Fibroblast of skin of back (primary cell): Measurements from ENCODE around the gene PTPRS.

Experiments used
- DNase-seq: peaks from one replicate; pipeline ENCODE4 v3.0.0-alpha.2; 2013

The PTPRS gene

GRCh38 chr19:5354403-5354802, 13.8 kb upstream of the PTPRS start:
- DNase-seq = no peak

GRCh38 chr19:5352229-5352763, 11.7 kb upstream of the PTPRS start:
- no peak for DNase-seq

- no peak for DNase-seq
These were observed 11.2 kb upstream of the PTPRS start for GRCh38 chr19:5351731-5352228.

GRCh38 chr19:5349041-5349440, 8.4 kb upstream of the PTPRS start:
- DNase-seq = no peak

- peak; percentile 86 for DNase-seq
These were observed 5.3 kb upstream of the PTPRS start for GRCh38 chr19:5345895-5346386.

GRCh38 chr19:5343848-5344247, 3.2 kb upstream of the PTPRS start:
- DNase-seq = peak; percentile 49

GRCh38 chr19:5342573-5343201, 2.1 kb upstream of the PTPRS start:
- no peak for DNase-seq

- DNase-seq = no peak
These were observed 1.4 kb upstream of the PTPRS start for GRCh38 chr19:5341981-5342380.

- no peak for DNase-seq
These were observed 822 bp upstream of the PTPRS start for GRCh38 chr19:5341448-5341820.

- DNase-seq = peak; percentile 27
These were observed 519 bp downstream of the PTPRS start for GRCh38 chr19:5339950-5340636.

- no peak for DNase-seq
These were observed 1.2 kb downstream of the PTPRS start for GRCh38 chr19:5339198-5339949.

- no peak for DNase-seq
These were observed 1.9 kb downstream of the PTPRS start for GRCh38 chr19:5338656-5339197.

GRCh38 chr19:5337708-5338655, 2.6 kb downstream of the PTPRS start:
- DNase-seq = no peak

GRCh38 chr19:5337126-5337525, 3.5 kb downstream of the PTPRS start:
- DNase-seq = no peak

- no peak for DNase-seq
These were observed 4.2 kb downstream of the PTPRS start for GRCh38 chr19:5336195-5336965.

GRCh38 chr19:5335593-5335992, 5.0 kb downstream of the PTPRS start:
- no peak for DNase-seq

- DNase-seq = no peak
These were observed 5.7 kb downstream of the PTPRS start for GRCh38 chr19:5334824-5335500.

GRCh38 chr19:5334366-5334739, 6.3 kb downstream of the PTPRS start:
- DNase-seq = no peak

- DNase-seq = no peak
These were observed 6.8 kb downstream of the PTPRS start for GRCh38 chr19:5333581-5334365.
